GM10248 (cell line): ENCODE data around the gene TOX2.

ENCODE experiments used
- CTCF ChIA-PET: fragments of 300-600 bp; sonication (Branson Sonifier 250); formaldehyde crosslinking; extraction: SDS; loops from one replicate; lab custom pipeline; 2021; ENCODE audit warnings: antibody characterized with exemption; lab: Yijun Ruan, JAX
- POLR2A ChIA-PET: fragments of 350-650 bp; sonication (Branson Sonifier 250); formaldehyde crosslinking; extraction: SDS; loops from one replicate; lab custom pipeline; 2020; ENCODE audit warnings: antibody characterized with exemption; lab: Yijun Ruan, JAX
- DNase-seq: peaks from one replicate; pipeline ENCODE4 v3.0.0; 2012; ENCODE audit errors: extremely low spot score
- CTCF ChIP-seq: IDR thresholded peaks from 2 replicates; pipeline ENCODE4 v1.5.1; 2012; ENCODE audit warnings: mild to moderate bottlenecking, low read depth; ENCODE audit errors: extremely low read depth, missing control alignments, control extremely low read depth

TOX2 gene

GRCh38 chr20:44110816-44111568 is 196.3 kb downstream of the TOX2 start:
- no peak for TF ChIP-seq CTCF
- POLR2A ChIA-PET = no interaction called here
- DNase-seq = no peak
- CTCF ChIA-PET = interaction anchor here (12.0 kb wide), 1 partner anchor 79 kb away, joined by 205 read pairs; the partner anchor contains the start of gene JPH2

- no peak for DNase-seq
- POLR2A ChIA-PET = no interaction called here
- CTCF ChIA-PET = interaction anchor here (1.4 to 12.0 kb wide), 2 partner anchors 78 to 420 kb away, joined by 3 to 205 read pairs; partner anchors contain the start of gene JPH2
- TF ChIP-seq CTCF = no peak
Observed at GRCh38 chr20:44111712-44112335, 197.2 kb downstream of the TOX2 start.

- CTCF ChIA-PET = interaction anchor here (1.4 to 12.0 kb wide), 2 partner anchors 78 to 420 kb away, joined by 3 to 205 read pairs; partner anchors contain the start of gene JPH2
- POLR2A ChIA-PET = no interaction called here
- TF ChIP-seq CTCF = no peak
Observed at GRCh38 chr20:44112456-44112855, 197.8 kb downstream of the TOX2 start.

GRCh38 chr20:44112889-44113617 is 198.4 kb downstream of the TOX2 start:
- ChIA-PET POLR2A (no interaction called here), CTCF (interaction anchor here (1.4 to 12.0 kb wide), 2 partner anchors 77 to 421 kb away, joined by 3 to 205 read pairs; partner anchors contain the start of gene JPH2)
- no peak for TF ChIP-seq CTCF
- no peak for DNase-seq

More at GRCh38 chr20:44112456-44112855, 197.8 kb downstream of the TOX2 start:
- DNase-seq = no peak

GRCh38 chr20:44113618-44114376 is 199.1 kb downstream of the TOX2 start:
- TF ChIP-seq CTCF = no peak
- POLR2A ChIA-PET = no interaction called here
- no peak for DNase-seq
- CTCF ChIA-PET = interaction anchor here (0.9 to 12.0 kb wide), 3 partner anchors 18 to 363 kb away, joined by 3 to 205 read pairs (median 4); partner anchors contain the start of gene JPH2
